NCI-H226 (cell line): ENCODE results near the gene SORCS2.
A peak's percentile ranks its signal among the peaks of the same experiment; 100 is the strongest.

Experiments
- DNase-seq: peaks from one replicate; pipeline ENCODE4 v3.0.0-alpha.2; 2015

The SORCS2 gene

DNA sequence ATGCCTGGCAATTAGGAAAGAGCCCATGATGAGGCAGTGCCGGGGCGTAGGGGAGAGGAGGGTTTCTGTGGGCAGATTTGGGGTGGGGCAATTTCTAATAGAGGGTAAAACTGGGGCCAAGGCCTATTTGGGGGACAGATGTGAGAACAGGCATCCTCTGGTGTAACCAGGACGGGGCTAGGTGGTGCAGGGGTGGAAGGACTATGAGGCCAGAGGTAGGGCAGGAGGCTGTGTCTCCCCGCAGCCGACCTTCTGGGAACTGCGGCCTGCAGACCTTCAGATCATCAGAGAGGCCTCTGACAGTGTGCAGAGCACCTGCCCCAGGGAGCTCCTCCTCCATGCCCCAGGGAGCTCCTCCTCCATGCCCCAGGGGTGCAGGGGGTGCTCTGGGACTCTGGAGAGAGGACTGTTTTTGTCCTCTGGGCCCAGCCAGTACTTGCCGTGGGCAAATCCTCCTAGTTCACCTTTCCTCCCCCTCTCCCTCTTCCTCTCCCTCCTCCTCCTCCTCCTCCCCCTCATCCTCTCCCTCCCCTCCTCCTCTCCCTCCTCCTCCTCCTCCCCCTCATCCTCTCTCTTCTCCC is 101.9 kb downstream of the SORCS2 start:
- DNase-seq, result no peak

DNA sequence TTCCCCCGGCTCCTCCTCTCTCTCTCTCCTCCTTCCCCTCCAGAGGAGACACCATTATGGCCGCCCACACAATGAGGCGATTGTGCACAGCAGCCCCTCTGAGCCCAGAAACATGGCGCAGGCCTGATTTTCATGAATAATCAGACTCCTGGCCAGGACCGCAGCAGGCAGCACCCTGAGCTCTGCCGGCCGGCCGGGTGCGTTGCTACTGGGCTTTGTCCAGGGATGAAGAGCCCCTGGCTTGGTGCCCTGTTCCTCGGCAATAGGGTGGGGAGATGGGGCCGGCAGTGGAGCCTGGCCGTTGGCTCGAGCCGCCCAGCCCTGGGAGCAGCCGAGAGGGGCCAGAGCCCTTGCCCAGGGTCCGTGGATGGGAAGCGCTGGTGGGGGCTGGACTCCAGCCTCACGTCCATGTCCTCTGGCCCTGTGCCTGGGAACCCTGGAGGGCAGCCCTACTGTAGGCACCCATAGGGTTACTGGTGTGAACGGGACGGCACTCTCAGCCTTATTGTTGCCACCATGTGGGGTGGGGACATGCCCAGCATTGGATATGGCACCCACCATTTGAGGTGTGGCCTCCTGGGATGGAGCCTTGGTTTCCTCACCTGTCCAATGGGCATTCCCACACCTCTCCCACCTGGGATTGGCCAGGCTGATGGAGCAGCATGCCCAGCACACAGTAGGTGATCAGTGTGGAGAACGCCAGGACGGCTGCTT is 103.0 kb downstream of the SORCS2 start:
- no peak for DNase-seq

DNA sequence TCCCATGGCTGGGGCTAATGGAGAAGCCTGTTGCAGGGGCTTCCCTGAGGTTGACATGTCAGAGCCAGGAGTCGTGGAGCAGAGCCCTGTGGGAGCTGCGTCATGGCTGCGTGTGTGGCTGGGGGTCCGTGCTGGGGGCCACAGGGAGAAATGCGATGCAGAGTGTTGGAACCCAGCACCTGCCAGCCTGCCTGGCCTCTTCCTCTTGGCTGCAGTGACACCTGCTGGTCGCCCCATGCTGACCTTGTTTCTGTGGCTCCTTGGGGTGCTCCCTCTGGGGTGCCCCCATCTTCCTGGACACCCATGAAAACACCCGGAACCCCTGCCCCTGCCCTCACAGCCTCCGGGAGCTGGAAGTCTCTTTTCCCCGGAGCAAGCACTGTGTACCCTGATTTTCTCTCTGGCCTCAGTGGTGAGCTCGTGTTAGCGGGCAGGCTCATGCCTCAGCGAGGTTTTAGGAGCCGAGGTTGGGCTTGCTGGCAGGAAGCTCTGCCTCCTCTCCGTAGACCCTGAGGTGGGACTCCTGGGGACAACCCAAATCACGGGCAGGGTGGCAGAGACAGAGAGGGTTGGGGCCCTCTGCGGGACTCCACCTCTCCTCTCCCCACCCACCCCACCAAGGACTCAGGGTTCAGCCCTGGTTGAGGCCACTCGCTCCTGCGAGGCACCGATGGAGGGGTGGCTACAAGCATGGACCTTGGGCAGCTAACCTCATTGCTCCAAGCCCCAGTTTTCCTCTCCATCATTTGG is 103.7 kb downstream of the SORCS2 start:
- no peak for DNase-seq

DNA sequence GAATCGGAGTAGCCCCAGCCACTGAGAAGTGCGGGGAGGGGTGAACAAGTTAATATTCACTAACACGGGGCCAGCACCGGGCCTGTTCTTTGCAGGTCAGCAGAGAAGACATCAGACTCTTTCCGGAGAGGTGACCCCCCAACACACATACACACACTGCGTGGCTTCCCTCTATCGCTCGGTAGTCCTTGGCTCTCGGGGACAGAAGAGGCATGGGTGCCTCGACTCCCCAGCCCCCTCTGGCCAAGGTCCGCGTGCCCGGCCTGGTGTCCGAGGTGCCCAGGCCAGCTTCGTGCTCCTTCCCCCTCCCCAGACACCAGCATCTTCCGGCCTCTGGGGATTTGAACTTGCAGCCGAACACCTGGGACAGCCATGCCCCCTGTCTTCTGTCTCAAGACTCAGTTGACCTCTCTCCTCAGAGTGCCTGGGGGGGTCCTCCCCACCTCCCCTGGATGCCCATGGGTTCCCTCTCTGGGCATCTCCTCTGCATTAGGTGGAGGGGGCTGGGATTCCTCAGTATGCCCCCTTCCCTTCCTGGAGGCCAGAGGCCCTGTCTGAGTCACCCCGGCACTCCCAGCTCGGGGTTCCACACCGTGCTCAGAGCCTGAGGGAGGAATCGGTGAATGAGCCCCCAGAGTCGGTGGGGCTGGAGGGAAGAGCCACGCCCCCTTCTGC is 104.5 kb downstream of the SORCS2 start:
- peak; percentile 30 for DNase-seq

DNA sequence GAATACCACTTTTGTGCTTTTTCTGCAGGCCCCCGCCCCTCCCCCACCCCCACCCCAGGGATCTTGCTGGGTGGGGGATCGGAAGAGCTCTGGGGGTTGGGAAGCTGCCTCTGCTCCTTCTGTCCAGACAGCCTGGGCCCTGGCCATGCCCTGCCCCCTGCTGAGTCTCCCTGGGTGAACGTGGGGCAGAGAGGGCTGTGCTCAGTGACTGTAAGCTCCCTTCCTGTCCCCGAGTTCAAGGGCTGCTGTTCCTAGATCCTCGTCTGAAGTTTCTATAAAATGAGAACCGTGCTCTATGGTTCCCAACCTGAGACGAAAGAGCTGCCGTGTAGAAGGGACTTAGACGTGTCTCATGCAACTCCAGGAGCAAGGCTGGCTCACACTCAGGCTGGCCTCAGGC is 105.0 kb downstream of the SORCS2 start:
- no peak for DNase-seq

DNA sequence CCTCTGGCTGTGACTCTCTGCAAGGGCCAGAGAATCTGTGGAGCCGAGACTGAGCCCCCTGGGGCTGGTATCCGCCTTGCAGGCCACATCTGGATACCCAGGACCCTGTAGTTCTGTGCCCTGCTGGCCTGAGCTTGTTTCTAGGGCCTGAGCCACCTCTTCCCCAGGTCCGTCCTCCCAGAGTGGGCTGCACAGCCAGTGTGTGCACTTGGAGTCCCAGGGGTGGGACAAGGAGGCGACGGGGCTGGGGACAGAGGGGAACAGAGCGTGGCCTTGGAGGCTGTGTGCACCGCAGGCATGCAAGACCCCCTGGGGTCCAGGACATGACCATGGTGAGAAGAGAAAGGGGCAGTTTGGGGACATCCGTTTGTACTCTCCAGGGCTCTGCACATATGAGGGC is 105.5 kb downstream of the SORCS2 start:
- DNase-seq, result no peak

DNA sequence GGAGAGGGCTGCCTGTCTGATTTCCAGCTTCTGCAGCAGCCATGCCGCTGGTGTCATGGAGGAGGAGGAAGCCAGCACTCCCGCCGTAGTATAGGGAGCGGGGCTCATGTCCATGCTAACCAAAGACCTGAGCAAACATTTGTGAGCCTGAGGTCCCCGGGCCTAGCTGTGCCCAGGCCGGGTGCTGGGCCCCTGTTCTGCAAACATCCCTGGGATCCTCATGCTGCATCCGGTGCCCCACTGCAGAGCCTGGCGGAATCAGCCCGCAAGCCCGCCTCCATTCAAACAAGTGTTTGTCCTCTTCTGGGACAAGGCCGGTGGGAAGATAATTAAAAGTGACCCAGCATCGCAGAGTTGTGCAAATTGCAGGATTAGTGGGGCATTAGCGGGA is 106.3 kb downstream of the SORCS2 start:
- DNase-seq, result no peak

DNA sequence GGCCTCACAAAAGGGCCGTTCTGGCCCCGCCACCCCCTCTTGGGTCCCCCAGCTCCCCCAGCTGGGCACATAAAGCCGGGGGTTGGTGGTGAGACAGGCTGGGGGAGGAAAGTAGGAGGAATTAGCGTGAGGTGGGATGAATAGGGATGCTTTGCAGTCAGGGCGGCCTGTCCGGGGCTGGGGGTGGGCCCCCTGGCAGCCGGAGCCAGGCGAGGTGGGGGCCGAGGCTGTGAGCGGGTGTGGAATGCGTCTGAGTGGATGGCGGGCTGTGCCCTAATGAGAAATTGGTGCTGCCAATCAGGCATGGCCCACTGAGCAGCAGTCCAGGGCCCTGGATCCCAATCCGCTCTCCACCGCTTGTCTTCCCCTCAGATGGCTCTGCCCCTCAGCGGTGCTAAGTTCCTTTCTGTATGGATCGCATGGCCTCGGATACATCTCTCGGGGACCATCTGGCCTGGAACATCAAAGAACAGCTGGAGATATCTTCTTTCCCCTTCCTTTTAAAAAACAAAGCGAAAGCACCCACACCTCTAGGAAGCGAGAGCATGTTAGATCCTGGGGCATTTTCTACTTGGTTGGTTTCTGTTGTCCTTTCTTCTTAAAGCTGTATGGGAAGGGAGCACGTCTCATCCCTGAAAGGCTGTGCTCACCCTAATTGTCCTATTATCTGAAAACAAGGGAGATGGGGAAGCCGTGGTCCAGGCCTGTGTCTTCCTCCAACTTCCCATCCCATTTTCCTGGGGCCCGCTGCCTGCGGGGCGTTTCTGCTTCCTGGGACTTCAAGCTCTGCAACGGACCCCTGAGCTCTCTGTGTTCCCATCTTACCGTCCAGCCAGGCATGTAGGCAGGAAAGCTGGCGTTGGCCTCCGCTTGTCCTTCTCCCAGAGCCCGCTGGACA is 106.9 kb downstream of the SORCS2 start:
- no peak for DNase-seq

DNA sequence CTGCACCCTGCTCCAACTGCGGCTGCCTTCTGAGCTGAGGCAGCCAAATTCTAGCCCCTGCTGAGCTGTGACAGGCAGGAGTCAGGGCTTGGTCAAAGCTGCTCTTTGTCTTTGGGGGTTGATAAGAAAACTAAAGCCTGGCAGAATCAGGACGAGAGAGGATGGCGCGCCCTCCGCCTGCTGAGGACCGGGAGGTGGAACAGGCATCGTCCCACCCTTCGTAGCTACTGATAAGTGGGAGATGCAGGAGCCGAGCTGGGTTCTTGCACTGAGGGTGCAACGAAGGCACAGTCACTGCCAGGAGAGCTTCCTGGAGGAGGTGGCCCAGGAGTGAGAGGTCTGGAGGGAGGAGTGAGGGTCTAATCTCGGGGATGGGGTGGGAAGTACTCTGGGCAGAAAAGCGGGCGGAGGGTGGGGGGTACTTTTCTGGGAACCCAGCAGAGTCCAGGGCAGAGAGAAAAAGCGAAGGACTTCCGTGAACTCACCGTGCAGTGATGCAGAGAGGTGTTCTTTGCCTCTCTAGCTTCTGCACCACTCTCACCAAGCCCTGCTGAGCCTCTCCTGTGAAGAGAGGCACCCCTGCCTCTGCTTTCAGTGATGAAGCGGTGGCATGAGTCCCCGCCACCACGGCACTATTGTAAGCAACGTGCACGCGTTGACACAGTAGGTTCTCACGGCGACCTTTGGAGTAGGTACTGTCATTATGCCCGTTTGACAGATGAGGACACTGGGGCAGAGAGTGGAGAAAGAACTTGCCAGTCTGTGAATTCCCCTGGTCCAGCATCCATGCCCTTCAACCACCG is 107.8 kb downstream of the SORCS2 start:
- no peak for DNase-seq

DNA sequence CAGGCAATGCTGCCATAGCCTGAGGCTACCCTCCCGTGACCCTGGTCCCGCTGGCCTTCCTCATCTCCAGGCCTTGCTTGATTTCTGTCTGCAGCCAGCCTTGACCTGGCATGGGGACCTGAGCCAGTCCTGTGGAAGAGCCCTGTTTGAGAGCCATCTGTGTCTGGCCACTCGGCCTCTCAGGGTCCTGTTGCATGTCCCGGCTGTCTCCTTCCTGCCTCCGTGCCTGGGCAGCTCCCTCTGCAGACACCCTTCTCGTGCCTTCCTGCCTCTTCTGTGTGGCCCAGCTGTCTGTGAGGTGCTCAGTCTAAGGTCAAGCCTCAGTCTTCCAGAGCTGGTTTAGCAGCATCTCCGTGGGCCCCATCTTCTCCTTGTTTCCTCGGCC is 108.4 kb downstream of the SORCS2 start:
- DNase-seq, result no peak

DNA sequence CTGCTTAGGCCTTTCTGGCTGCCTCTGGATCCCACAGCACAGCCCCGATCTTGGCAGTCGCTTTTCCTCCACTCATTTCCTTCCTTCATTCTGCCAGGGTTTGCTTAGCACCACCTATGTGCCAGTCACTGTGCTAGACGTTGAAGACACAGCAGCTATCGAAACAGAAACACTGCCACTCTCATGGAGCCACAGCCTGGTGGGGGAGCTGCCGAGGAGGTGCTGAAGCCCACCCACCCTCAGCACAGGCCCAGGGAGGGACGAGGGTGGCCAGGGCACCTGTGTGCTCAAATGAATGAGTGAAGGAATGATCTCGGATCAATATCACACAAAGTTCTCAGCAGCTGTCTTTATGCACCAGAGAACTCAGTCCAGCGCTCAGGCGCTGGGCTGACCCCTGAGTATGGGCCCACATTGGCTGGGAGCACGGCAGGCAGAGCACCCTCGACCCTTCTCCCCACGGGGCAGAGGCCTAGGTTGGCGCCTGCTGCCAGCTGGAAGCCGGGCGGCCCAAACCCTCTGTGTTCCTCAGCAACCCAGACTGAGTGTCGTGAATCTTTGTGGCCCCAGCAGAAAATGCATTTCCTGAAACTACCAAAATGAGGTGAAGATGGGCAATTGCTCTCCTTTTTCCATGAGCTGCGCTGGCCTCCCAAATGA is 108.9 kb downstream of the SORCS2 start:
- no peak for DNase-seq

DNA sequence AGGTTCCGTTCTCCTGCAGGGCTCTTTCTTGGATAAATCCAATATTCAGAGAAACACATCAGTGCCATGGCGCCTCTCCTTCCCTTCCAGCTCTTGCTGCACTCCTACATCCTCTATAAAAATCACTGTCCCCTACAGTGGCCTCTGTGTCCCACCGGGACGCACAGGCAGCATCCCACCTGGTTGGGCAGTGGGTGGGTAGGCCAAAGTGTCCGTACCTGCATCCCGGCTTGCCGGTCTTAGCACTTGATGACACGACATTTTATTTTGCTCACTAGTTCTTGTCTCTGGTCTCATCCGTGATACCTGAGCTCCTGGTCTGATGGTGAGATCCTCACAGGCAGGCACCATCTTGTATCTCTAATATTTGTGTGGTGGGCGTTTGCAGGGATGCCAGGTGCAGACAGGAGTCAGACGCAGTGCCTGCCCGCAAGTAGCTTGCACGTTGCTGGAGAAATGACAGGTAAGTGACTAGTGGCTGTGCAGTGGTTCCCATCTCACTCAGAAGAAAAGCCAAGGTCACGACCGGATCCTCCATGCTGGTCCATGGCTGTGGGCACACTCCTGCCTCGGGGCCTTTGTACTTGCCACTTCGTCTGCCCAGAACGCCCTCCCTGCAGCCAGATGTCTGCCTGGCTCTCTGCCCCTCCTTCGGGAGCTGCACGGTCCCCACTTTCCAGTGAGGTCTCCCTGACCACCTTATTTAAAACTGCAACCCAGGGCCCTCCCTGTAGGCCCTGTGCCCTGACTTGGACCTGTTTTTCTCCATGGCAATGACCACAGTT is 109.7 kb downstream of the SORCS2 start:
- DNase-seq, result no peak

DNA sequence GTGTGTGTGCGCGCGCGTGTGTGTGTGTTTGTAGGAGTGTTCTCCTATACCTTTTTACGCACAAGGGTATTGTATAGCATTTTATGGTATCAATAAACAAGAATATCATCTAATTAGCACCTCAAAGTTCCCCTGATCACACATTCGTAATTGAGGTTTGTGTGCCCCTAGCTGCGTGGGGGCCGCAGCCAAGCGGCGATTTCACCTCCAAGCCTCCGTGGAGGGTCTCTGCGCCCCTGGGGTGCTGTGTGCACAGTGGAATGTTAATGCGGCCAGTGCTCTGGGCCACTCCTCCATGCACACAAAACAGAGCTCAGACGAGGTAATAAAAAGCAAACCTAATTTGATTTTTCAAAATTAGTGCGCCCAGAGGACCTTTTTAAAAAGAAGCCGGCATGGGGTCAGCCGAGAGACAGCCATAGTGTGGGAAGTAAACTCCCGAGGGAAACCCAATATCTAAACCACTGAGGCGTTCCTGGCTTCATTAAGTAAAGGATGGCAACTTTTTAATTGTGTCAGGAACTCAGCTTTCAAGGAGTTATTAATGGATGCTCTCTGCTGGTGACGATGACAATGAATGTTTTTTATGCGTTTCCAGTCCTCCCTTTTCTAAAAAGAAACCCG is 110.6 kb downstream of the SORCS2 start:
- no peak for DNase-seq

DNA sequence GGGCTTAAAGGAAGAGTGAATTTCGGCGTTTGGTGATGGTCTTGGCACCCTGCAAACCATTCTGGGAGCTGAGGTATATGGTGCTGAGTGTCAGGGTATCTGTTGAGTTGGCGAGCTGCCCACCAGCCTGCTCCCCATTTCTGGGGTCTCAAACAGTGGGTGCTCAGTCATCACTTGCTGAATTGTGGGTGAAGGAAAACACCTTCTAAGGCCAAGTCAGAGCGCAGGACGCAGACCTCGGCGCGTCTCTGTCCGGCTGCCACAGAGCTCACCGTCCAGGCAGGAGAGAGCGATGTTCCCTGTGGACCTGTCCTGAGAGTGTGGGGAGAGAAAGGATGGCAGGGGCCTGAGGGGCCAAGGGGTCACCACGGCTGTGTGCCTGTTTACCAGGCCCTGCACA is 111.2 kb downstream of the SORCS2 start:
- no peak for DNase-seq

DNA sequence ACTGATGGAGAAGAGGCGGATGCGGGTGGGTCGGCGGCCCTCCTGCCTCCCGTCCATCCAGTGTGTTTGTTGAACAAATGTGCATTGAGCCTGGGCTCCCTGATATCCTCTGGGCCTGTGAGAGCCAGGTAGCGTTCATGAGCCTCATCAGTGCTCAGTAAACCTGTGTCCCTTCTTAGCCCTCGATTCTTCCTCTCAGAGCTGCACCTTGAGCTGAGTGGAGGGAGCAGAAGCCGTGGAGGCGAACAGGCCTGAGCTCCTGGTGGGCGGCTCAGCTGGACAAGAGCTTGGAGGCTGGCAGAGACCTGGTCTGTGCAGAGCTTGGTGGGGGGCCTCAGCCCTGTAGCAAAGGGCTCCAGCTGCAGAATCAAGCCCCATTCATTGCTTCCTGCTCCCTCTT is 112.1 kb downstream of the SORCS2 start:
- no peak for DNase-seq

DNA sequence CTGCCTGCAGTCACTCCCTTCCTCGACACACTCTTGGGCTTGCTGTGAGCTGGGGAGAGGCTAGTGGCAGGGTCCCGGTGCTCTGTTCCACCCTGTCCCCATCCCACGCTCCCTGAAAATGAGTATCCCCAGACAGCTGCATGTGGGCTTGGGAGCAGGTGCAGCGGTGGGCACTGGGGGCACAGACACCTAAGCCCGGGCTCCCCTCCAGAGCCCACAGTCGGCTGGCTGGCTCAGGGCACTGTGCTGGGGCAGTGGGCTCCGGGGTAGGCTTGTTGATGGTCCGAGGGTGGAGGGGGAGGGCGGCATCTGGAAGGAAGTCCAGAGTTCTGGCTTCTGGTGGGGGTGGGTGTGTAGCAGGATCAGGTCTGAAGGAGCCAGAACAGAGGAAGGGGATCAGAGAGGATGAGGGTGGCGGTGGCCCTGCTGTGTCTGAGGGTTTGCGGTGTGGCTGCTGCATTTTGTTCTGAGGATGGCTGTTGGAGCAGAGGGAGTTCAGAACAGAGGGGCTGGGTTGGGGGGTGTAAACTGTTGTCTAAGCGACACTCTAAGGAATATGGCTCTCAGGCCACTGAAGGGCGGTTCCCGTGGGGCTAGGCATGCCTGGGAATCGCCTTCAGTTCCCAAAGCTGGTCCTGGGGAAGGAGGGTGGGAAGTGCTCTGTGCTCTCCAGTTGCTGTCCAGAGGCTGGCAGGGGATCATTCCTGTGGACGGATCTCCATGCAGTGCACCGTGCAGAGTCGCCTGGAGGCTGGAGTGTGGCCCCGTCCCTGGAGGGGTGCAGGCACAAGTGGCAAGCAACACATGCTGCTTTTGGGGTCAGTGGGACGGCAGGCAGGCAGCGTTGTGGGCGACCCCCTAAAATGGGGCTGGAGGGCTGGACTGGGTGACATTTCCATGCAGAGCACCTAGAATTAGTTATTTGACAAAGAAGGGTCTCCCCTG is 114.0 kb downstream of the SORCS2 start:
- DNase-seq, result no peak

DNA sequence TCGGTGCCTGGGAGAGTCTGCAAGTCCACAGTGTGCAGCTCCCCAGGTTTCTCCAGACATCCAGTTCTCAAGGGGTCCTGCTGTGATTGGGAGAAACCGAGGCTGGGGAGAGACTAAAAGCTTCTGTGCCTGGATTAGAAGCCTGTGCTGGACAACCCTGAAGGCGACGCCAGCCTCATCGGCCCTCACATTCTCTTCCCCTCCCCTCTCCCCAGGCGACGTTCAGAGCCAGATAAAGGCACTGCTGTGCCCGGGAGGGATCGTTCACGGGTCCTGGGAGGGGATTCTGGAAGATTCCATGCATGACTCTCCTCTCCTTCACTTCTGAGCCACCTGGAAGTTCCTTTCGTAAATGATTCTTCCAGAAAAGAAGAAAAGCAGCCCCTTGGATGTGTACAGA is 114.6 kb downstream of the SORCS2 start:
- DNase-seq, result no peak

DNA sequence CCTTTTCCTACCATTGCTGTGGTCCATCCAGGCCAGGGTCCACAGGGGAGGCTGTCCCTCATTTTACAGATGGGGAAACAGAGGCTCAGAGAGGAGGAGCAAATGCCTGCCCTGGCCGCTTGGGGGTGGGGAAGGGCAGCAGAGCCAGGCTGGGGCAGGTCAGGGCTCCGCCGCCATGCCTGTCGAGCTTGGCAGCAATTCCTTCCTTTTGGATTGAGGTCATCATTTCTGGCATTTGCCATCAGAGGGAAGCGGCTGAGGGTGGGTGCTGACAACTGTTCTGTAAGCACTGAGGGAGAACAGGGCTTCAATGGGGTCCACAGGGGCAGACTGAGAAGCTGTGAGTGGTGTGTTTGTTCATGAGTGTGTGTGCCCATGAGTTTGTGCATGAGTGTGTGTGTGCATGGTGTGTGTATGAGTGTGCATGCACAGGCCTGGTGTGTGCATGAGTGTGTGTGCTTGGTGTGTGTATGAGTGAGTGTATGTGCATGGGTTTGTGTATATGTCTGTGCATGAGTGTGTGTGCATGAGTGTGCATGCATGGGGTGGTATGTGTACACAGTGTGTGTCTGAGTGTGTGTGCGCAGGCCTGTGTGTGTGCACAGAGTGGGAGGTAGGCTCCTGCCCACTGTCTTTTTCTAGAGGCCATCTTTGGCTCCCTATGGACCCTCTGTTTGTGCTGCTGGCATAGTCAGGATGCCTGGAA is 115.2 kb downstream of the SORCS2 start:
- DNase-seq, result no peak
